ENCODE measurements around the gene IL22. TPM values are rescaled to one million over a fixed set of nuclear protein-coding genes. Genes with fewer than 3 reads are reported as not detected.

IL22 gene
- total and polyA plus RNA-seq, 2 of the 8 experiments (the other 6 are each of a cell fraction or from before 2014, with no cell fraction given) = not detected

DNA sequence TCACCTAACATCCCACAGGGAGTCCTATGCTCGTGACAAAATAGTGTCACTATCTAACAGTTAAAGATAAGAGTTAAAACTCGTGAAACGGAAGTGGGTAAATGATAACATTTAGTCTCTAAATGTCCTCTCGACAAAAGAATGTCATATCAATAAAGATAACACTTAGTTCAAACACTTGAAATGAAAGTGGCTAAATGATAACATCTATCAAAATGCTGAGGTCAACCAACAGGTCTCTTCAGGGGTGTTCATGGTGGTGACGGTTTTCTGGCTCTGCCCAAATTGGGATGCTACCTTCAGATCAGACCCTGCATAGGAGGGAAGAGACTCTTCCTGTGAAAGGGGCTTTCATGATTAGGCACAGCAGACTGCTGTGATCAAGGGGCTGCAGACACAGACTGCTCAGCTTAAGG, 49.9 kb downstream of the IL22 start (continued):
- TF ChIP-seq, protein P1, sequence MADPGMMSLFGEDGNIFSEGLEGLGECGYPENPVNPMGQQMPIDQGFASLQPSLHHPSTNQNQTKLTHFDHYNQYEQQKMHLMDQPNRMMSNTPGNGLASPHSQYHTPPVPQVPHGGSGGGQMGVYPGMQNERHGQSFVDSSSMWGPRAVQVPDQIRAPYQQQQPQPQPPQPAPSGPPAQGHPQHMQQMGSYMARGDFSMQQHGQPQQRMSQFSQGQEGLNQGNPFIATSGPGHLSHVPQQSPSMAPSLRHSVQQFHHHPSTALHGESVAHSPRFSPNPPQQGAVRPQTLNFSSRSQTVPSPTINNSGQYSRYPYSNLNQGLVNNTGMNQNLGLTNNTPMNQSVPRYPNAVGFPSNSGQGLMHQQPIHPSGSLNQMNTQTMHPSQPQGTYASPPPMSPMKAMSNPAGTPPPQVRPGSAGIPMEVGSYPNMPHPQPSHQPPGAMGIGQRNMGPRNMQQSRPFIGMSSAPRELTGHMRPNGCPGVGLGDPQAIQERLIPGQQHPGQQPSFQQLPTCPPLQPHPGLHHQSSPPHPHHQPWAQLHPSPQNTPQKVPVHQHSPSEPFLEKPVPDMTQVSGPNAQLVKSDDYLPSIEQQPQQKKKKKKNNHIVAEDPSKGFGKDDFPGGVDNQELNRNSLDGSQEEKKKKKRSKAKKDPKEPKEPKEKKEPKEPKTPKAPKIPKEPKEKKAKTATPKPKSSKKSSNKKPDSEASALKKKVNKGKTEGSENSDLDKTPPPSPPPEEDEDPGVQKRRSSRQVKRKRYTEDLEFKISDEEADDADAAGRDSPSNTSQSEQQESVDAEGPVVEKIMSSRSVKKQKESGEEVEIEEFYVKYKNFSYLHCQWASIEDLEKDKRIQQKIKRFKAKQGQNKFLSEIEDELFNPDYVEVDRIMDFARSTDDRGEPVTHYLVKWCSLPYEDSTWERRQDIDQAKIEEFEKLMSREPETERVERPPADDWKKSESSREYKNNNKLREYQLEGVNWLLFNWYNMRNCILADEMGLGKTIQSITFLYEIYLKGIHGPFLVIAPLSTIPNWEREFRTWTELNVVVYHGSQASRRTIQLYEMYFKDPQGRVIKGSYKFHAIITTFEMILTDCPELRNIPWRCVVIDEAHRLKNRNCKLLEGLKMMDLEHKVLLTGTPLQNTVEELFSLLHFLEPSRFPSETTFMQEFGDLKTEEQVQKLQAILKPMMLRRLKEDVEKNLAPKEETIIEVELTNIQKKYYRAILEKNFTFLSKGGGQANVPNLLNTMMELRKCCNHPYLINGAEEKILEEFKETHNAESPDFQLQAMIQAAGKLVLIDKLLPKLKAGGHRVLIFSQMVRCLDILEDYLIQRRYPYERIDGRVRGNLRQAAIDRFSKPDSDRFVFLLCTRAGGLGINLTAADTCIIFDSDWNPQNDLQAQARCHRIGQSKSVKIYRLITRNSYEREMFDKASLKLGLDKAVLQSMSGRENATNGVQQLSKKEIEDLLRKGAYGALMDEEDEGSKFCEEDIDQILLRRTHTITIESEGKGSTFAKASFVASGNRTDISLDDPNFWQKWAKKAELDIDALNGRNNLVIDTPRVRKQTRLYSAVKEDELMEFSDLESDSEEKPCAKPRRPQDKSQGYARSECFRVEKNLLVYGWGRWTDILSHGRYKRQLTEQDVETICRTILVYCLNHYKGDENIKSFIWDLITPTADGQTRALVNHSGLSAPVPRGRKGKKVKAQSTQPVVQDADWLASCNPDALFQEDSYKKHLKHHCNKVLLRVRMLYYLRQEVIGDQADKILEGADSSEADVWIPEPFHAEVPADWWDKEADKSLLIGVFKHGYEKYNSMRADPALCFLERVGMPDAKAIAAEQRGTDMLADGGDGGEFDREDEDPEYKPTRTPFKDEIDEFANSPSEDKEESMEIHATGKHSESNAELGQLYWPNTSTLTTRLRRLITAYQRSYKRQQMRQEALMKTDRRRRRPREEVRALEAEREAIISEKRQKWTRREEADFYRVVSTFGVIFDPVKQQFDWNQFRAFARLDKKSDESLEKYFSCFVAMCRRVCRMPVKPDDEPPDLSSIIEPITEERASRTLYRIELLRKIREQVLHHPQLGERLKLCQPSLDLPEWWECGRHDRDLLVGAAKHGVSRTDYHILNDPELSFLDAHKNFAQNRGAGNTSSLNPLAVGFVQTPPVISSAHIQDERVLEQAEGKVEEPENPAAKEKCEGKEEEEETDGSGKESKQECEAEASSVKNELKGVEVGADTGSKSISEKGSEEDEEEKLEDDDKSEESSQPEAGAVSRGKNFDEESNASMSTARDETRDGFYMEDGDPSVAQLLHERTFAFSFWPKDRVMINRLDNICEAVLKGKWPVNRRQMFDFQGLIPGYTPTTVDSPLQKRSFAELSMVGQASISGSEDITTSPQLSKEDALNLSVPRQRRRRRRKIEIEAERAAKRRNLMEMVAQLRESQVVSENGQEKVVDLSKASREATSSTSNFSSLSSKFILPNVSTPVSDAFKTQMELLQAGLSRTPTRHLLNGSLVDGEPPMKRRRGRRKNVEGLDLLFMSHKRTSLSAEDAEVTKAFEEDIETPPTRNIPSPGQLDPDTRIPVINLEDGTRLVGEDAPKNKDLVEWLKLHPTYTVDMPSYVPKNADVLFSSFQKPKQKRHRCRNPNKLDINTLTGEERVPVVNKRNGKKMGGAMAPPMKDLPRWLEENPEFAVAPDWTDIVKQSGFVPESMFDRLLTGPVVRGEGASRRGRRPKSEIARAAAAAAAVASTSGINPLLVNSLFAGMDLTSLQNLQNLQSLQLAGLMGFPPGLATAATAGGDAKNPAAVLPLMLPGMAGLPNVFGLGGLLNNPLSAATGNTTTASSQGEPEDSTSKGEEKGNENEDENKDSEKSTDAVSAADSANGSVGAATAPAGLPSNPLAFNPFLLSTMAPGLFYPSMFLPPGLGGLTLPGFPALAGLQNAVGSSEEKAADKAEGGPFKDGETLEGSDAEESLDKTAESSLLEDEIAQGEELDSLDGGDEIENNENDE (IDR thresholded peaks at IDR 0.05; ENCODE audit: insufficient replicate concordance, low read length) = no peak
- TF ChIP-seq EP300 (IDR thresholded peaks at IDR 0.05; ENCODE audit: borderline replicate concordance in 1 of 2, low read depth in 2 of 2, low read length in 2 of 2) = no peak
- no peak for TF ChIP-seq SP1 (IDR thresholded peaks at IDR 0.05; ENCODE audit: low read depth, low read length)
- no peak for TF ChIP-seq YY1 (IDR thresholded peaks at IDR 0.05; ENCODE audit: low read depth, low read length)
- TF ChIP-seq BRCA1 (IDR thresholded peaks at IDR 0.05; ENCODE audit: low read depth, low read length) = no peak
- TF ChIP-seq SIRT6 (IDR thresholded peaks at IDR 0.05; ENCODE audit: low read length) = no peak
- no peak for TF ChIP-seq RBBP5 (IDR thresholded peaks at IDR 0.05; ENCODE audit: borderline replicate concordance, low read depth, low read length)
- TF ChIP-seq NANOG (IDR thresholded peaks at IDR 0.05; ENCODE audit: insufficient read depth, low read depth, low read length, poor library complexity, severe bottlenecking) = no peak
- TF ChIP-seq RFX5 (IDR thresholded peaks at IDR 0.05; ENCODE audit: borderline replicate concordance, low read depth, low read length) = no peak
- TF ChIP-seq HDAC2 (IDR thresholded peaks at IDR 0.05; ENCODE audit: borderline replicate concordance in 1 of 2, low read depth in 2 of 2, low read length in 2 of 2) = no peak
- TF ChIP-seq POU5F1 (IDR thresholded peaks at IDR 0.05; ENCODE audit: low read depth, low read length) = no peak
